Measurements from ENCODE around the gene RERE.
"Not testable (repeated sequence)": the region's sequence is repeated elsewhere in the genome, so short reads cannot be mapped to it uniquely, and the experiment has no call there.

RERE gene

GRCh38 chr1:8633741-8634501 is 183.5 kb downstream of the RERE start:
- no peak for DNase-seq (ENCODE audit: low read depth)

- DNase-seq (ENCODE audit: low read depth) = no peak
Measured at GRCh38 chr1:8632102-8632501, 185.3 kb downstream of the RERE start.

GRCh38 chr1:8631163-8631562 is 186.3 kb downstream of the RERE start:
- peak; percentile 50 for DNase-seq (ENCODE audit: low read depth)

GRCh38 chr1:8629241-8630091 is 188.0 kb downstream of the RERE start:
- peak; percentile 42 for DNase-seq (ENCODE audit: low read depth)

GRCh38 chr1:8628606-8629005 is 188.8 kb downstream of the RERE start:
- DNase-seq (ENCODE audit: low read depth) = no peak

GRCh38 chr1:8627728-8628127 is 189.7 kb downstream of the RERE start:
- DNase-seq (ENCODE audit: low read depth) = no peak

GRCh38 chr1:8625981-8626898 is 191.2 kb downstream of the RERE start:
- peak; percentile 98 for DNase-seq (ENCODE audit: low read depth)

GRCh38 chr1:8625491-8625890 is 191.9 kb downstream of the RERE start:
- no peak for DNase-seq (ENCODE audit: low read depth)

GRCh38 chr1:8623651-8624192 is 193.7 kb downstream of the RERE start:
- not testable (repeated sequence) for DNase-seq (ENCODE audit: low read depth)

- DNase-seq (ENCODE audit: low read depth) = not testable (repeated sequence)
Measured at GRCh38 chr1:8621785-8622348, 195.6 kb downstream of the RERE start.

GRCh38 chr1:8621034-8621582 is 196.3 kb downstream of the RERE start:
- DNase-seq (ENCODE audit: low read depth) = not testable (repeated sequence)

- DNase-seq (ENCODE audit: low read depth) = not testable (repeated sequence)
Measured at GRCh38 chr1:8619917-8620502, 197.4 kb downstream of the RERE start.

- not testable (repeated sequence) for DNase-seq (ENCODE audit: low read depth)
Measured at GRCh38 chr1:8619419-8619818, 198.0 kb downstream of the RERE start.

GRCh38 chr1:8616791-8617190 is 200.6 kb downstream of the RERE start:
- DNase-seq (ENCODE audit: low read depth) = peak; percentile 67

- not testable (repeated sequence) for DNase-seq (ENCODE audit: low read depth)
Measured at GRCh38 chr1:8611634-8612515, 205.6 kb downstream of the RERE start.

GRCh38 chr1:8607906-8608305 is 209.5 kb downstream of the RERE start:
- no peak for DNase-seq (ENCODE audit: low read depth)

GRCh38 chr1:8604041-8604945 is 213.1 kb downstream of the RERE start:
- DNase-seq (ENCODE audit: low read depth) = no peak

- peak; percentile 34 for DNase-seq (ENCODE audit: low read depth)
Measured at GRCh38 chr1:8603220-8603616, 214.2 kb downstream of the RERE start.
